Measurements from ENCODE around the gene NEXMIF. TPM values are rescaled to one million over a fixed set of nuclear protein-coding genes. Genes with fewer than 3 reads are reported as not detected.
"Not testable (repeated sequence)": the region's sequence is repeated elsewhere in the genome, so short reads cannot be mapped to it uniquely, and the experiment has no call there.

NEXMIF gene
- under 1 TPM; 0.02 to 0.08 (median 0.05) TPM for total RNA-seq
- total RNA-seq (2013) = 0.32 TPM

- Mint-ChIP-seq H3K4me1 (peaks cover 5% of the 10 kb centered on the region in 2 donors), H3K9me3 (no peaks in the 10 kb centered on the region), H3K4me3 (peak within 1 kb of the TSS; percentile 89), H3K27me3 (ENCODE audit: low read depth in 2 of 2) (peaks cover 16 to 33% of the 10 kb centered on the region in 2 donors), H3K36me3 (no peaks in the 10 kb centered on the region), H3K27ac (no peak within 1 kb of the TSS)
- no peaks in the 10 kb centered on the region for H3K4me1 ChIP-seq (ENCODE audit: control insufficient read depth, insufficient read depth, low read length)
- H3K27ac ChIP-seq (ENCODE audit: low read length) = no peak within 1 kb of the TSS
- no peaks in the 10 kb centered on the region for H3K9me3 ChIP-seq (ENCODE audit: control insufficient read depth, insufficient read depth, low read length)
- DNase-seq (peak in 1 of 2 donors; percentile 47), ATAC-seq (peak in 2 of 3 donors; percentile 21 to 59)
- H3K36me3 ChIP-seq (ENCODE audit: control insufficient read depth, insufficient read depth, low read length) = no peaks in the 10 kb centered on the region
- peak within 1 kb of the TSS; percentile 16 for H3K4me3 ChIP-seq (ENCODE audit: low read length)
- 2% methylated on average over 40 of the region's 48 CpGs for WGBS (ENCODE audit: insufficient coverage)
- peaks cover 2% of the 10 kb centered on the region for H3K27me3 ChIP-seq (ENCODE audit: control insufficient read depth, insufficient read depth, low read length)
- intact Hi-C loops (cut with micrococcal nuclease) = no loop called here
- TF ChIP-seq CTCF (IDR thresholded peaks at IDR 0.05) = no peak
Observed at GRCh38 chrX:74925225-74926088, at the start of gene NEXMIF. Gene NEXMIF (minus strand): TSS chrX:74925452.

- H3K4me3 Mint-ChIP-seq; H3K36me3 ChIP-seq (ENCODE audit: control insufficient read depth, insufficient read depth, low read length); intact Hi-C loops (cut with micrococcal nuclease); H3K27ac ChIP-seq (ENCODE audit: low read length); H3K27me3 Mint-ChIP-seq (ENCODE audit: low read depth in 2 of 2); H3K9me3 Mint-ChIP-seq; H3K36me3 Mint-ChIP-seq; H3K27ac Mint-ChIP-seq; H3K4me3 ChIP-seq (ENCODE audit: low read length); H3K9me3 ChIP-seq (ENCODE audit: control insufficient read depth, insufficient read depth, low read length); DNase-seq; H3K27me3 ChIP-seq (ENCODE audit: control insufficient read depth, insufficient read depth, low read length); H3K4me1 ChIP-seq (ENCODE audit: control insufficient read depth, insufficient read depth, low read length); ATAC-seq; H3K4me1 Mint-ChIP-seq: not testable (repeated sequence)
- no CpG with 5 or more reads among the region's 3 CpGs for WGBS (ENCODE audit: insufficient coverage)
Observed at GRCh38 chrX:74961962-74962361, 36.7 kb upstream of the NEXMIF start.

- Mint-ChIP-seq H3K4me1 (no peaks in the 10 kb centered on the region), H3K27ac (no peak overlapping the region), H3K4me3 (no peak overlapping the region), H3K27me3 (ENCODE audit: low read depth in 2 of 2) (no peaks in the 10 kb centered on the region), H3K9me3 (peaks cover 2 to 4% of the 10 kb centered on the region in 2 donors), H3K36me3 (no peaks in the 10 kb centered on the region)
- intact Hi-C loops (cut with micrococcal nuclease) = no loop called here
- no peak for TF ChIP-seq CTCF (IDR thresholded peaks at IDR 0.05)
- Histone ChIP-seq H3K36me3 (ENCODE audit: control insufficient read depth, insufficient read depth, low read length) (no peaks in the 10 kb centered on the region), H3K27me3 (ENCODE audit: control insufficient read depth, insufficient read depth, low read length) (no peaks in the 10 kb centered on the region), H3K9me3 (ENCODE audit: control insufficient read depth, insufficient read depth, low read length) (no peaks in the 10 kb centered on the region), H3K27ac (ENCODE audit: low read length) (no peak overlapping the region), H3K4me1 (ENCODE audit: control insufficient read depth, insufficient read depth, low read length) (no peaks in the 10 kb centered on the region), H3K4me3 (ENCODE audit: low read length) (no peak overlapping the region)
- ATAC-seq (no peak), DNase-seq (no peak)
- 90% methylated on average over 2 of the region's 7 CpGs for WGBS (ENCODE audit: insufficient coverage)
Observed at GRCh38 chrX:74949717-74950116, 24.5 kb upstream of the NEXMIF start.

DNA sequence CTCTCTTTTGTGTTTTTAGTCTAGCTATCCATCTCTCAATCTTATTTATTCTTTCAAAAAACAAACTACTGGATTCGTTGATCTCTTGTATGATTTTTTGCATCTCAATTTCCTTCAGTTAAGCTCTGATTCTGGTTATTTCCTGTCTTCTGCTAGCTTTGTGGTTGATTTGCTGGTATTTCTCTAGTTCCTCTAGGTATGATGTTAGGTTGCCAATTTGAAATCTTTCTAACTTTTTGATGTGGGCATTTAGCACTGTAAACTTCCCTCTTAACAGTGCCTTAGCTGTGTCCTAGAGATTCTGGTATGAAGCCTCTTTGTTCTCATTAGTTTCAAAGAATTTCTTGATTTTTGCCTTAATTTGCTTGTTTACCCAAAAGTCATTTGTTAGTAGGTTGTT lies 15.2 kb upstream of the NEXMIF start:
- no peaks in the 10 kb centered on the region for H3K36me3 ChIP-seq (ENCODE audit: control insufficient read depth, insufficient read depth, low read length)
- H3K4me3 ChIP-seq (ENCODE audit: low read length) = no peak overlapping the region
- no peaks in the 10 kb centered on the region for H3K4me1 ChIP-seq (ENCODE audit: control insufficient read depth, insufficient read depth, low read length)
- H3K27me3 ChIP-seq (ENCODE audit: control insufficient read depth, insufficient read depth, low read length) = no peaks in the 10 kb centered on the region
- Mint-ChIP-seq H3K4me3 (no peak overlapping the region), H3K27ac (no peak overlapping the region), H3K27me3 (ENCODE audit: low read depth in 2 of 2) (peaks cover 0 to 4% of the 10 kb centered on the region in 2 donors), H3K36me3 (no peaks in the 10 kb centered on the region), H3K9me3 (peaks cover 0 to 2% of the 10 kb centered on the region in 2 donors), H3K4me1 (no peaks in the 10 kb centered on the region)
- H3K27ac ChIP-seq (ENCODE audit: low read length) = no peak overlapping the region
- 40% methylated on average over 1 of the region's 1 CpG for WGBS (ENCODE audit: insufficient coverage)
- no peak for ATAC-seq
- TF ChIP-seq CTCF (IDR thresholded peaks at IDR 0.05) = no peak
- no peaks in the 10 kb centered on the region for H3K9me3 ChIP-seq (ENCODE audit: control insufficient read depth, insufficient read depth, low read length)
- intact Hi-C loops (cut with micrococcal nuclease) = no loop called here
- DNase-seq = peak in 1 of 2 donors; percentile 4

All from natural killer cell (primary cell).